Neuron (in vitro differentiated cells): Measurements from ENCODE around the gene TPM3.

Source experiments
- H2AFZ ChIP-seq: one replicate; pipeline ENCODE4 v1.6.1; 2013; ENCODE audit warnings: low read depth, mild to moderate bottlenecking, inconsistent platforms, low read length, moderate library complexity
- H3K27me3 ChIP-seq: one replicate; pipeline ENCODE4 v1.6.1; 2013; ENCODE audit warnings: low read length; ENCODE audit not compliant: insufficient read depth
- H3K36me3 ChIP-seq: one replicate; pipeline ENCODE4 v1.6.1; 2013; ENCODE audit warnings: low read length; ENCODE audit not compliant: insufficient read depth
- H3K4me1 ChIP-seq: one replicate; pipeline ENCODE4 v1.6.1; 2013; ENCODE audit warnings: low read length; ENCODE audit not compliant: insufficient read depth
- H3K4me3 ChIP-seq: 2 replicates; pipeline ENCODE4 v1.5.1; 2013; ENCODE audit warnings: mild to moderate bottlenecking, low read length, moderate library complexity
- H3K9me3 ChIP-seq: one replicate; pipeline ENCODE4 v1.6.1; 2013; ENCODE audit warnings: low read length

The TPM3 gene

DNA sequence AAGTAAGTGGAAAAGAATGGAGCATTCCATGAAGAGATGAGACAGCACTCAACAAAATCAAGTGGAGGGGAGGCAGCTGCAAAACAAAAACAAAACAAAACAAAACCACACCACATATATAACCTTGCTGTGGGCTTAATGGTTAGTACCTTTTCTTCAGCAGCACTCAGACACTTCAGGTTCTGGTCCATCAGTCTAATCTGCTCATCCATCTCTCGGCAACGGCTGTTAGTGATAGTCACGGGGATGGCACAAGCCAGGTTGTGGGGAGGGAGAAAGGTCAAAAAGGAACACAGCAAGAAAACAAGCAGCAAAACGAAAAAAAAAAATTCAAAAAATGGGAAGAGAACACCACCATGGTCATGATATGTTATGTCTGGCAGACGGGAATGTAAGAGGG lies 20.0 kb downstream of the TPM3 start:
- H3K4me1 ChIP-seq = no peaks in the 10 kb centered on the region
- H3K4me3 ChIP-seq = no peak overlapping the region
- peaks cover 79% of the 10 kb centered on the region for H3K36me3 ChIP-seq
- H3K27me3 ChIP-seq = no peaks in the 10 kb centered on the region
- H2AFZ ChIP-seq = no peak overlapping the region
- H3K9me3 ChIP-seq = no peaks in the 10 kb centered on the region

GRCh38 chr1:154171223-154171583 lies 20.7 kb downstream of the TPM3 start:
- Histone ChIP-seq H3K36me3 (peaks cover 81% of the 10 kb centered on the region), H2AFZ (no peak overlapping the region), H3K4me1 (no peaks in the 10 kb centered on the region), H3K9me3 (no peaks in the 10 kb centered on the region), H3K4me3 (no peak overlapping the region), H3K27me3 (no peaks in the 10 kb centered on the region)

- Histone ChIP-seq H2AFZ (no peak overlapping the region), H3K4me3 (no peak overlapping the region), H3K4me1 (no peaks in the 10 kb centered on the region), H3K27me3 (no peaks in the 10 kb centered on the region), H3K9me3 (no peaks in the 10 kb centered on the region), H3K36me3 (peaks cover 81% of the 10 kb centered on the region)
Observed at GRCh38 chr1:154170547-154171222, 21.2 kb downstream of the TPM3 start.

GRCh38 chr1:154167461-154167860 lies 24.4 kb downstream of the TPM3 start:
- Histone ChIP-seq H3K9me3 (peaks cover 2% of the 10 kb centered on the region), H2AFZ (no peak overlapping the region)

DNA sequence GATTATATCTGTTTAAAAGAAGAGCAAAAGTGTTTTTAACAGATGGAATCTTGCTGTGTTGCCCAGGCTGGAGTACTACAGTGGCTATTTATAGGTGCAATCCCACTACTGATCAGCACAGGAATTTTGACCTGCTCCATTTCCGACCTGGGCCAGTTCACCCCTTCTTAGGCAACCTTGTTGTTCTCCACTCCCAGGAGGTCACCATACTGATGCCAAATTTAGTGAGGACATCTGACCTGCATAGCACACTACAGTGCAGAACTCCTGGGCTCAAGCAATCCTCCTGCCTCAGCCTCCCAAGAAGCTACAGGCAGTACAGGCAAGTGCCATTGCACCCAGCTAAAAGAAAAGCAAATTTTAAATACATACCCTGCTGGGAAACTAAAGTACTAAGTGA lies 25.7 kb downstream of the TPM3 start:
- no peaks in the 10 kb centered on the region for H3K27me3 ChIP-seq
- peaks cover 87% of the 10 kb centered on the region for H3K36me3 ChIP-seq
- no peak overlapping the region for H2AFZ ChIP-seq
- no peak overlapping the region for H3K4me3 ChIP-seq
- no peaks in the 10 kb centered on the region for H3K4me1 ChIP-seq
- peaks cover 3% of the 10 kb centered on the region for H3K9me3 ChIP-seq

More at GRCh38 chr1:154167461-154167860, 24.4 kb downstream of the TPM3 start:
- no peak overlapping the region for H3K4me3 ChIP-seq
- H3K4me1 ChIP-seq = no peaks in the 10 kb centered on the region
- no peaks in the 10 kb centered on the region for H3K27me3 ChIP-seq
- peaks cover 90% of the 10 kb centered on the region for H3K36me3 ChIP-seq

- H3K4me1 ChIP-seq = peaks cover 6% of the 10 kb centered on the region
- peaks cover 72% of the 10 kb centered on the region for H3K36me3 ChIP-seq
- no peaks in the 10 kb centered on the region for H3K27me3 ChIP-seq
- H3K4me3 ChIP-seq = no peak overlapping the region
- H2AFZ ChIP-seq = no peak overlapping the region
- peaks cover 7% of the 10 kb centered on the region for H3K9me3 ChIP-seq
Observed at GRCh38 chr1:154159554-154159953, 32.3 kb downstream of the TPM3 start.

- peaks cover 65% of the 10 kb centered on the region for H3K36me3 ChIP-seq
Observed at GRCh38 chr1:154158307-154159125, 33.4 kb downstream of the TPM3 start.

DNA sequence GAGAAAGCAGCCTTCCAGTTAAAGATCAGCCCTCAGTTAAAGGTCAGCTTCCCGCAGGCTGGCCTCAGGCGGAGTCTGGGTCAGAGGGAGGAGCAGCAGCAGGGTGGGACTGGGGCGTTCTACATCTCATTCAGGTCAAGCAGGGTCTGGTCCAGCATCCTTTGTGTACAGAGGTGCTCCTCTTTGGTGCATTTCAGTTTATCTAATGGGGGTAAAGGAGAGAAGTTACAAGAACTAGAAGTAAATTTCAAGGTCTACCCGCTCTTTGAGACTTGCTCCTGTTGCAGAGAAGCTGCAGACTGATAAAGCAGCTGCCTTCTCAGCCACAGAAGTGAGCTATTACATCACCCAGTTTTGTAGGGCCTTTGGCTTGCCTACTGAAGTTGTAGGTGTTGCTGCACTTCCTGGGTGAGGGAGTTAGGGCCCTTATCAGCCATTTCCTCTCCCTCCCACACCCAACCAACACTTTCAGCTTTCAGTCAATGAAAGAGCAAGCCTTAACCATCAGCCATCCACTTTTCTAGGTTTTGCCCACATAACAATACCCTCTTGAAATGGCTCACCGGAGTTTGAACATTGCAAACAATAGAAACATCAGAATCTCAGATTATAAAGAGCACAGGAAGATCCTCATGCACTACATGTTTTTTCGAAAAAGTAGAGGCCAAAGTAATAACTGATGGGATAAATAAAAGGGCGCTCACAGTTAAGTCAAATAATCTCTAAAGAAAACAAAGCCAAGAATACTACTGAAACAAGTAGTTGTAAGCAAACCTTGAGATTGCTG lies 34.2 kb downstream of the TPM3 start:
- H3K4me3 ChIP-seq = no peak overlapping the region
- no peaks in the 10 kb centered on the region for H3K27me3 ChIP-seq
- peaks cover 6% of the 10 kb centered on the region for H3K4me1 ChIP-seq
- H3K36me3 ChIP-seq = peaks cover 57% of the 10 kb centered on the region
- peaks cover 7% of the 10 kb centered on the region for H3K9me3 ChIP-seq
- no peak overlapping the region for H2AFZ ChIP-seq

More at GRCh38 chr1:154158307-154159125, 33.4 kb downstream of the TPM3 start:
- Histone ChIP-seq H2AFZ (no peak overlapping the region), H3K4me1 (peaks cover 6% of the 10 kb centered on the region), H3K27me3 (no peaks in the 10 kb centered on the region), H3K9me3 (peaks cover 7% of the 10 kb centered on the region), H3K4me3 (no peak overlapping the region)

- H3K4me3 ChIP-seq = no peak overlapping the region
- peaks cover 2% of the 10 kb centered on the region for H3K9me3 ChIP-seq
- no peaks in the 10 kb centered on the region for H3K27me3 ChIP-seq
- peaks cover 36% of the 10 kb centered on the region for H3K36me3 ChIP-seq
- H3K4me1 ChIP-seq = peaks cover 6% of the 10 kb centered on the region
- no peak overlapping the region for H2AFZ ChIP-seq
Observed at GRCh38 chr1:154155251-154155650, 36.6 kb downstream of the TPM3 start.

- Histone ChIP-seq H3K27me3 (no peaks in the 10 kb centered on the region), H3K4me1 (peaks cover 6% of the 10 kb centered on the region), H2AFZ (no peak within 1 kb of the TSS), H3K4me3 (no peak within 1 kb of the TSS), H3K36me3 (peaks cover 32% of the 10 kb centered on the region), H3K9me3 (peaks cover 1% of the 10 kb centered on the region)
Observed at GRCh38 chr1:154154534-154155191, 37.2 kb downstream of the TPM3 start, which contains the start of gene NUP210L. TSS of gene NUP210L (minus strand) at chr1:154155073.

- peaks cover 26% of the 10 kb centered on the region for H3K36me3 ChIP-seq
- H3K9me3 ChIP-seq = no peaks in the 10 kb centered on the region
Observed at GRCh38 chr1:154154053-154154452, 37.8 kb downstream of the TPM3 start.

GRCh38 chr1:154151311-154151710 lies 40.6 kb downstream of the TPM3 start:
- Histone ChIP-seq H3K4me3 (no peak overlapping the region), H3K9me3 (no peaks in the 10 kb centered on the region), H3K36me3 (peaks cover 4% of the 10 kb centered on the region), H3K27me3 (no peaks in the 10 kb centered on the region), H2AFZ (no peak overlapping the region), H3K4me1 (no peaks in the 10 kb centered on the region)

More at GRCh38 chr1:154154053-154154452, 37.8 kb downstream of the TPM3 start:
- Histone ChIP-seq H3K27me3 (no peaks in the 10 kb centered on the region), H3K4me3 (no peak overlapping the region), H2AFZ (no peak overlapping the region), H3K4me1 (peaks cover 6% of the 10 kb centered on the region)
